Heart right ventricle (tissue), 16 donors: ENCODE data around the gene SLC27A2. TPM values are rescaled to one million over a fixed set of nuclear protein-coding genes. Genes with fewer than 3 reads are reported as not detected.

Source experiments
- ATAC-seq, 8 donors: fragments of 200-7000 bp; cut with Tn5 transposase; one replicate each; pipeline ENCODE4 v1.9.1; 2020; ENCODE audit warnings: mild to moderate bottlenecking in 8 of 8, moderate library complexity in 8 of 8, moderate number of reproducible peaks in 1 of 8
- DNase-seq, 2 donors: peaks; one replicate each; pipeline ENCODE4 v3.0.0-alpha.2; 2020
- H3K27ac ChIP-seq, 10 donors: fragments of 200-600 bp; sonication (generic) in 2 of 10; one replicate each; pipeline versions ENCODE4 v1.5.0 to v1.8.0; 2020 to 2022; ENCODE audit warnings: mild to moderate bottlenecking in 3 of 10
- H3K27me3 ChIP-seq, 7 donors: fragments of 200-600 bp; one replicate each; pipeline ENCODE4 v1.8.0; 2021 to 2022; ENCODE audit warnings: mild to moderate bottlenecking in 2 of 7
- H3K36me3 ChIP-seq, 9 donors: fragments of 200-600 bp; sonication (generic) in 1 of 9; one replicate each; pipeline versions ENCODE4 v1.5.0 to v1.8.0; 2020 to 2022; ENCODE audit warnings: mild to moderate bottlenecking in 2 of 9
- H3K4me1 ChIP-seq, 9 donors: fragments of 200-600 bp; sonication (generic) in 1 of 9; one replicate each; pipeline versions ENCODE4 v1.5.0 to v1.8.0; 2020 to 2022; ENCODE audit warnings: mild to moderate bottlenecking in 4 of 9
- H3K4me3 ChIP-seq, 10 donors: fragments of 200-600 bp; sonication (generic) in 2 of 10; one replicate each; pipeline versions ENCODE4 v1.5.0 to v1.8.0; 2020 to 2022; ENCODE audit warnings: mild to moderate bottlenecking in 7 of 10, moderate library complexity in 2 of 10
- H3K9me3 ChIP-seq, 11 donors: fragments of 200-600 bp in 10 of 11; sonication (generic) in 2 of 11; one replicate each; pipeline versions ENCODE4 v1.5.0 to v1.8.0; 2013 to 2022; ENCODE audit warnings: mild to moderate bottlenecking in 2 of 11, control low read depth in 1 of 11, moderate library complexity in 1 of 11
- CTCF ChIP-seq, 9 donors: fragments of 200-600 bp; sonication (generic) in 2 of 9; IDR thresholded peaks; one replicate each; pipeline versions ENCODE4 v1.5.0 to v1.8.0; 2021 to 2022; ENCODE audit warnings: antibody characterized with exemption in 9 of 9, mild to moderate bottlenecking in 5 of 9, moderate library complexity in 1 of 9
- WGBS, 2 donors: extraction: QIAGEN DNeasy Blood & Tissue Kit; methylation state at CpG; one replicate each; pipeline ENCODE4 v1.1.7; 2013; ENCODE audit warnings: inconsistent platforms in 1 of 2; 5-methylcytosine and 5-hydroxymethylcytosine counted together
- intact Hi-C, 10 donors: fragments of 100-400 bp; cut with DNase I; formaldehyde crosslinking; loops; one replicate each; pipeline versions ENCODE4 v1.11.1 to v1.14.2; 2022
- polyA plus RNA-seq, 2 donors: library from polyadenylated mRNA; stranded (reverse); fragments of 200-250 nt; gene quantifications; one replicate each; pipeline ENCODE4 v1.2.3, GENCODE V29; 2013
- total RNA-seq, 10 donors: library from RNA; stranded (reverse); fragmentation: NEBNext Ultra II Directional in 3 of 10; extraction: Animal tissue kit (Norgen Biotek cat#: 25700) in 3 of 10; gene quantifications; one replicate each; pipeline versions ENCODE4 v1.2.1 to v1.2.4, GENCODE V29; 2021 to 2023
- donor health status: Arrhythmogenic right ventricular cardiomyopathy.
- donor health status: ischemic (EF 13 %, LVEDD 7.1; RV severe dilation, severe dysfunction).
- donor health status: healthy with polysubstance abuse.
- donor health status: DM: no; HTN: yes; CAD: no.
- donor health status: DM: no; HTN: no; CAD: no.
- donor health status: ischemic (EF 25% LVEDD 6.9; RV normal size, moderate dysfunction).
- donor health status: ischemic (EF 25% LVEDD 5.7; RV mildly dilated, moderate dysfunction).
- donor health status: healthy.
- donor health status: DM: yes; HTN: yes; CAD: no.
- donor health status: Ischemic cardiomyopathy.
- donor health status: ischemic (EF 35%, LVEDD 5.7; RV mildly dilated, moderate dysfunction).
- donor health status: nonischemic (EF 11% LVEDD 7.7; RV severe dilation, severe dysfunction).
- donor health status: DM: yes; HTN: yes; CAD: no.
- donor health status: PGD.
- donor health status: ischemic (EF 29% LVEDD 5.4; RV normal size, mild dysfunction).
- donor health status: nonischemic (EF 23%, LVEDD 6.1; RV moderate dilation, normal function).

The SLC27A2 gene
- total and polyA plus RNA-seq, 12 donors: 0.32 TPM; not detected in 11

GRCh38 chr15:50192164-50192563, 10.2 kb downstream of the SLC27A2 start:
- intact Hi-C loops: no loop called here
- ATAC-seq (no peak), DNase-seq (no peak)
- Histone ChIP-seq H3K27ac (no peak overlapping the region), H3K36me3 (no peaks in the 10 kb centered on the region), H3K9me3 (no peaks in the 10 kb centered on the region), H3K27me3 (peaks cover 0 to 3% (median 0%) of the 10 kb centered on the region in 7 donors), H3K4me1 (no peaks in the 10 kb centered on the region), H3K4me3 (no peak overlapping the region)
- WGBS, 2 donors: 92 to 95% methylated on average over 1 of the region's 1 CpG
- no peak for TF ChIP-seq CTCF (IDR thresholded peaks at IDR 0.05)

- Histone ChIP-seq H3K27ac (no peak overlapping the region), H3K4me3 (no peak overlapping the region), H3K9me3 (no peaks in the 10 kb centered on the region), H3K36me3 (no peaks in the 10 kb centered on the region), H3K27me3 (peaks cover 0 to 3% (median 0%) of the 10 kb centered on the region in 7 donors), H3K4me1 (no peaks in the 10 kb centered on the region)
- no peak for TF ChIP-seq CTCF (IDR thresholded peaks at IDR 0.05)
- DNase-seq: no peak
- 81 to 84% methylated on average over 6 of the region's 6 CpGs for WGBS, 2 donors
- no peak for ATAC-seq
- intact Hi-C loops: no loop called here
These were observed 11.1 kb downstream of the SLC27A2 start for GRCh38 chr15:50192926-50193620.

- Histone ChIP-seq H3K4me3 (no peak overlapping the region), H3K9me3 (no peaks in the 10 kb centered on the region), H3K27me3 (no peaks in the 10 kb centered on the region), H3K27ac (no peak overlapping the region), H3K4me1 (no peaks in the 10 kb centered on the region), H3K36me3 (no peaks in the 10 kb centered on the region)
- DNase-seq (no peak), ATAC-seq (no peak)
- no peak for TF ChIP-seq CTCF (IDR thresholded peaks at IDR 0.05)
- intact Hi-C loops: no loop called here
These were observed 20.0 kb downstream of the SLC27A2 start for GRCh38 chr15:50202003-50202402.

DNA sequence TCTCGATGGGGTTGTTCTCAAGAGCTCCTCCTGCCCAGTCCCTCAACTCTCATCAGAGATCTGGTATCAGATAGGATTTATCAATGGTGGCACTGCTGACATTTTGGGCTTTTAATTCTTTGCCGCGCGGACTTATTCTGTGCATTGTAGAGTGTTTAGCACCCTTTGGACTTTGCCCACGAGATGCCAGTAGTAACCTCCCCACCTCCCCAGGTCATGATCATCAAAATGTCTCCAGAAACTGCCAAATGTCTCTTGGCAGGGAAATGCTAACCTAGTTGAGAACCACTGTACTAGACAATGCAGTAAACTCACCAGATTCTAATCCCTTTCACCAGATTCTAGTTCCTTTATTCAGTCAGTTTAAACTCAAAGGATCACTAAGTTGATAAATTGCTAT, 24.0 kb downstream of the SLC27A2 start:
- Histone ChIP-seq H3K4me1 (no peaks in the 10 kb centered on the region), H3K27me3 (peaks cover 0 to 16% (median 0%) of the 10 kb centered on the region in 7 donors), H3K27ac (no peak overlapping the region), H3K9me3 (no peaks in the 10 kb centered on the region), H3K36me3 (no peaks in the 10 kb centered on the region), H3K4me3 (no peak overlapping the region)
- intact Hi-C loops: no loop called here
- WGBS, 2 donors: 88 to 91% methylated on average over 5 of the region's 5 CpGs
- ATAC-seq (no peak), DNase-seq (no peak)
- TF ChIP-seq CTCF (IDR thresholded peaks at IDR 0.05): no peak
